AG04449 (cell line): ENCODE measurements around the gene KAT7.

Source experiments
- CTCF ChIA-PET: fragments of 350-600 bp; formaldehyde crosslinking; extraction: SDS; loops from one replicate; lab custom pipeline; 2021; ENCODE audit warnings: antibody characterized with exemption; lab: Yijun Ruan, JAX
- POLR2A ChIA-PET: fragments of 400-600, 350-600 bp; formaldehyde crosslinking; extraction: SDS; loops from one replicate; lab custom pipeline; 2020; ENCODE audit warnings: antibody characterized with exemption, inconsistent platforms; lab: Yijun Ruan, JAX
- DNase-seq: peaks from one replicate; pipeline ENCODE4 v3.0.0-alpha.2; 2010; ENCODE audit warnings: low read depth, low spot score
- H3K4me3 ChIP-seq: 2 replicates; pipeline ENCODE4 v1.5.1; 2011; ENCODE audit warnings: low read depth, mild to moderate bottlenecking, control low read depth, low read length
- CTCF ChIP-seq: IDR thresholded peaks from one replicate; pipeline ENCODE4 v1.5.1; 2011; ENCODE audit warnings: mild to moderate bottlenecking, moderate library complexity, low read length, control low read depth, inconsistent platforms; ENCODE audit not compliant: insufficient read depth; ENCODE audit errors: missing control alignments

The KAT7 gene

GRCh38 chr17:49745175-49746139, 43.0 kb upstream of the KAT7 start:
- DNase-seq, result no peak
- no peak overlapping the region for H3K4me3 ChIP-seq
- CTCF ChIA-PET, result interaction anchor here (0.8 to 2.4 kb wide), 2 partner anchors 174 to 189 kb away, joined by 3 to 15 read pairs; no protein-coding TSS in a partner anchor
- POLR2A ChIA-PET, result no interaction called here
- TF ChIP-seq CTCF, result no peak

DNA sequence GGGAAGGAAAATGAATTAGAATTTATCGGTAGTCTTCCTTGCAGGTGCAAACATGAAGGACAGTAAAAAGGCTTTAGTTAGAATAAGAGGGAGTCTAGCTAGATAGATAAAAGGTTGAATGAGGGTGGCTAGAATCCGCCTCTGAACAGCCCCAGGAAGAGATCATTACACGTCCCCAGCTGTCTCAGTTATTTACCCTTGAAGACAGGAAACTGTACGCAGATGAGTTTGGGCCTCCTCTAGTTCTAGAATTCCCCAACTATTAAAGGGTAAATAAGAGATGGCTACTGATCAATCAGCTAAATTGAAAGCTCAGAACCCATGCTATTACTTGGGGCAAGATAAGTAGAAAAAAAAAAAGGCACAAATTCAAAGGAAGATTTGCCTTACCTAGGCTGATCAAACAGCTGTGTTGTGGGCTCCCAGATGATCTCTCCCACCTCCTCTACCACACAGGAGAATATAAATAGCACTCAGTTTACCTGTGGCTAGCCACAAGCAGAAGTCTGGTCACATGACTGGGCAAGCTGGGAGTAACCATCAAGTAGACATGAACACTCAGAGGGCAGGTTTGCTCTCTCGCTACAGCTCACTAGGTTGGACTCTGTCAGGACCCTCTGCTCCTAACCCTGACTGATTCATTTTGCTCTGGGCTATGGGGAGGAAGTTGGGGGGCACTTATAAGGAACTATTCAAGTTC, 41.5 kb upstream of the KAT7 start:
- TF ChIP-seq CTCF, result no peak
- H3K4me3 ChIP-seq, result no peak overlapping the region
- no peak for DNase-seq
- ChIA-PET POLR2A (no interaction called here), CTCF (interaction anchor here (0.8 to 2.4 kb wide), 3 partner anchors 32 to 190 kb away, joined by 3 to 15 read pairs (median 3); no protein-coding TSS in a partner anchor)

- TF ChIP-seq CTCF, result no peak
- ChIA-PET POLR2A (no interaction called here), CTCF (interaction anchor here (1.4 to 2.4 kb wide), 2 partner anchors 32 to 191 kb away, joined by 3 to 15 read pairs; no protein-coding TSS in a partner anchor)
- no peak overlapping the region for H3K4me3 ChIP-seq
- no peak for DNase-seq
These were observed 40.8 kb upstream of the KAT7 start for GRCh38 chr17:49747632-49748031.

- H3K4me3 ChIP-seq, result no peak overlapping the region
- ChIA-PET CTCF (interaction anchor here (0.8 to 2.4 kb wide), 2 partner anchors 30 to 191 kb away, joined by 3 to 15 read pairs; no protein-coding TSS in a partner anchor), POLR2A (no interaction called here)
- DNase-seq, result no peak
- no peak for TF ChIP-seq CTCF
These were observed 40.3 kb upstream of the KAT7 start for GRCh38 chr17:49748223-49748622.

GRCh38 chr17:49748791-49749190, 39.7 kb upstream of the KAT7 start:
- POLR2A ChIA-PET, result no interaction called here
- CTCF ChIA-PET, result interaction anchor here (0.8 to 1.2 kb wide), 2 partner anchors 10 to 29 kb away, joined by 3 read pairs; no protein-coding TSS in a partner anchor
- DNase-seq, result no peak
- H3K4me3 ChIP-seq, result no peak overlapping the region
- TF ChIP-seq CTCF, result no peak
